HFFc6 (cell line): ENCODE data around the gene IMMP2L. TPM values are rescaled to one million over a fixed set of nuclear protein-coding genes. Genes with fewer than 3 reads are reported as not detected.

Experiments used
- DNase-seq: peaks from one replicate; pipeline ENCODE4 v3.0.0-alpha.2; 2018
- H3K27ac Mint-ChIP-seq: 2 replicates; pipeline ENCODE4 v1.8.0; 2020; ENCODE audit warnings: mild to moderate bottlenecking, mixed read lengths
- H3K27me3 Mint-ChIP-seq: 2 replicates; pipeline ENCODE4 v1.8.0; 2021; ENCODE audit warnings: mild to moderate bottlenecking, moderate library complexity, mixed read lengths; ENCODE audit not compliant: insufficient read depth
- H3K36me3 Mint-ChIP-seq: 2 replicates; pipeline ENCODE4 v1.8.0; 2021; ENCODE audit warnings: low read depth, mixed read lengths
- H3K4me1 Mint-ChIP-seq: 2 replicates; pipeline ENCODE4 v1.8.0; 2020; ENCODE audit warnings: low read depth, mixed read lengths
- H3K4me3 Mint-ChIP-seq: 2 replicates; pipeline ENCODE4 v1.8.0; 2020; ENCODE audit warnings: mild to moderate bottlenecking, moderate library complexity, mixed read lengths
- H3K9me3 Mint-ChIP-seq: 2 replicates; pipeline ENCODE4 v1.8.0; 2020; ENCODE audit warnings: mild to moderate bottlenecking, mixed read lengths
- CTCF ChIP-seq: fragments of 200-600 bp; sonication (generic); IDR thresholded peaks from 2 replicates; pipeline ENCODE4 v1.5.0; 2021; ENCODE audit warnings: antibody characterized with exemption, mild to moderate bottlenecking
- total RNA-seq, 6 experiments: library from RNA; stranded (reverse); fragmentation: NEBNext Ultra II Directional; extraction: Animal tissue kit (Norgen Biotek cat#: 25700); gene quantifications; 2 replicates in 1 of 6; 3 replicates in 5 of 6; pipeline ENCODE4 v1.2.3, GENCODE V29; 2021

Gene IMMP2L
- total RNA-seq, 6 experiments from 2014 or later: 7.2 to 13.6 (median 10.1) TPM

GRCh38 chr7:111199643-111200042, 362.6 kb downstream of the IMMP2L start:
- TF ChIP-seq CTCF: no peak
- DNase-seq: no peak
- H3K27me3 Mint-ChIP-seq: no peaks in the 10 kb centered on the region
- H3K4me3 Mint-ChIP-seq: no peak overlapping the region
- H3K27ac Mint-ChIP-seq: no peak overlapping the region; the same call in 1 of the 2 replicates
- H3K36me3 Mint-ChIP-seq: no peaks in the 10 kb centered on the region
- H3K4me1 Mint-ChIP-seq: peaks cover 25% of the 10 kb centered on the region
- H3K9me3 Mint-ChIP-seq: peaks cover 8% of the 10 kb centered on the region; the same call in 1 of the 2 replicates

- Mint-ChIP-seq H3K4me1 (peaks cover 25% of the 10 kb centered on the region), H3K36me3 (no peaks in the 10 kb centered on the region), H3K27me3 (no peaks in the 10 kb centered on the region), H3K9me3 (peaks cover 8% of the 10 kb centered on the region; the same call in 1 of the 2 replicates), H3K27ac (peak overlapping the region; percentile 84), H3K4me3 (peak overlapping the region; percentile 65)
- DNase-seq: peak; percentile 98
- TF ChIP-seq CTCF: no peak
Observed at GRCh38 chr7:111198255-111198654, 364.0 kb downstream of the IMMP2L start.

- Mint-ChIP-seq H3K36me3 (no peaks in the 10 kb centered on the region), H3K4me3 (no peak overlapping the region), H3K27me3 (no peaks in the 10 kb centered on the region; the same call in 1 of the 2 replicates), H3K4me1 (peaks cover 33% of the 10 kb centered on the region), H3K27ac (no peak overlapping the region), H3K9me3 (peaks cover 4% of the 10 kb centered on the region; the same call in 1 of the 2 replicates)
- no peak for DNase-seq
- TF ChIP-seq CTCF: no peak
Observed at GRCh38 chr7:111196655-111197054, 365.6 kb downstream of the IMMP2L start.

- Mint-ChIP-seq H3K4me3 (no peak overlapping the region), H3K27me3 (no peaks in the 10 kb centered on the region; the same call in 1 of the 2 replicates), H3K4me1 (peaks cover 15% of the 10 kb centered on the region), H3K27ac (no peak overlapping the region), H3K9me3 (no peaks in the 10 kb centered on the region), H3K36me3 (no peaks in the 10 kb centered on the region)
- TF ChIP-seq CTCF: no peak
- no peak for DNase-seq
Observed at GRCh38 chr7:111192614-111193413, 369.5 kb downstream of the IMMP2L start.

GRCh38 chr7:111190804-111191203, 371.5 kb downstream of the IMMP2L start:
- Mint-ChIP-seq H3K27me3 (no peaks in the 10 kb centered on the region; the same call in 1 of the 2 replicates), H3K27ac (no peak overlapping the region), H3K36me3 (no peaks in the 10 kb centered on the region), H3K4me1 (peaks cover 9% of the 10 kb centered on the region; the same call in 1 of the 2 replicates), H3K9me3 (no peaks in the 10 kb centered on the region), H3K4me3 (no peak overlapping the region)
- TF ChIP-seq CTCF: no peak
- DNase-seq: no peak
